ENCODE results near the gene KIF26B.

Gene KIF26B

GRCh38 chr1:245742896-245743295 is 588.1 kb downstream of the KIF26B start:
- no peaks in the 10 kb centered on the region for H3K36me3 ChIP-seq (ENCODE audit: control insufficient read depth, insufficient read depth, low read length)
- H3K9me3 ChIP-seq (ENCODE audit: control insufficient read depth, low read length), result no peaks in the 10 kb centered on the region
- no peak overlapping the region for H3K4me3 ChIP-seq (ENCODE audit: low read length)
- H3K4me1 ChIP-seq (ENCODE audit: control insufficient read depth, insufficient read depth, low read length), result no peaks in the 10 kb centered on the region
- H3K9ac ChIP-seq (ENCODE audit: low read length), result no peak overlapping the region
- H3K27me3 ChIP-seq (ENCODE audit: control insufficient read depth, insufficient read depth, low read length), result no peaks in the 10 kb centered on the region

- Histone ChIP-seq H3K4me1 (ENCODE audit: control insufficient read depth, insufficient read depth, low read length) (no peaks in the 10 kb centered on the region), H3K9me3 (ENCODE audit: control insufficient read depth, low read length) (no peaks in the 10 kb centered on the region), H3K9ac (ENCODE audit: low read length) (no peak overlapping the region)
Measured at GRCh38 chr1:245748240-245748639, 593.5 kb downstream of the KIF26B start.

GRCh38 chr1:245748646-245749045 is 593.9 kb downstream of the KIF26B start:
- H3K4me3 ChIP-seq (ENCODE audit: low read length), result no peak overlapping the region
- no peaks in the 10 kb centered on the region for H3K36me3 ChIP-seq (ENCODE audit: control insufficient read depth, insufficient read depth, low read length)
- H3K9me3 ChIP-seq (ENCODE audit: control insufficient read depth, low read length), result no peaks in the 10 kb centered on the region

More at GRCh38 chr1:245748240-245748639, 593.5 kb downstream of the KIF26B start:
- no peak overlapping the region for H3K4me3 ChIP-seq (ENCODE audit: low read length)
- no peaks in the 10 kb centered on the region for H3K27me3 ChIP-seq (ENCODE audit: control insufficient read depth, insufficient read depth, low read length)
- no peaks in the 10 kb centered on the region for H3K36me3 ChIP-seq (ENCODE audit: control insufficient read depth, insufficient read depth, low read length)

GRCh38 chr1:245749053-245749452 is 594.3 kb downstream of the KIF26B start:
- Histone ChIP-seq H3K9me3 (ENCODE audit: control insufficient read depth, low read length) (no peaks in the 10 kb centered on the region), H3K9ac (ENCODE audit: low read length) (no peak overlapping the region), H3K27me3 (ENCODE audit: control insufficient read depth, insufficient read depth, low read length) (no peaks in the 10 kb centered on the region), H3K4me1 (ENCODE audit: control insufficient read depth, insufficient read depth, low read length) (no peaks in the 10 kb centered on the region), H3K36me3 (ENCODE audit: control insufficient read depth, insufficient read depth, low read length) (no peaks in the 10 kb centered on the region), H3K4me3 (ENCODE audit: low read length) (no peak overlapping the region)

More at GRCh38 chr1:245748646-245749045, 593.9 kb downstream of the KIF26B start:
- Histone ChIP-seq H3K27me3 (ENCODE audit: control insufficient read depth, insufficient read depth, low read length) (no peaks in the 10 kb centered on the region), H3K9ac (ENCODE audit: low read length) (no peak overlapping the region), H3K4me1 (ENCODE audit: control insufficient read depth, insufficient read depth, low read length) (no peaks in the 10 kb centered on the region)

GRCh38 chr1:245750261-245750660 is 595.5 kb downstream of the KIF26B start:
- H3K4me3 ChIP-seq (ENCODE audit: low read length), result no peak overlapping the region
- no peak overlapping the region for H3K9ac ChIP-seq (ENCODE audit: low read length)
- no peaks in the 10 kb centered on the region for H3K9me3 ChIP-seq (ENCODE audit: control insufficient read depth, low read length)
- H3K36me3 ChIP-seq (ENCODE audit: control insufficient read depth, insufficient read depth, low read length), result no peaks in the 10 kb centered on the region
- no peaks in the 10 kb centered on the region for H3K27me3 ChIP-seq (ENCODE audit: control insufficient read depth, insufficient read depth, low read length)
- H3K4me1 ChIP-seq (ENCODE audit: control insufficient read depth, insufficient read depth, low read length), result no peaks in the 10 kb centered on the region

- H3K36me3 ChIP-seq (ENCODE audit: control insufficient read depth, insufficient read depth, low read length), result no peaks in the 10 kb centered on the region
Measured at GRCh38 chr1:245751116-245751515, 596.3 kb downstream of the KIF26B start.

GRCh38 chr1:245751726-245752470 is 597.1 kb downstream of the KIF26B start:
- no peaks in the 10 kb centered on the region for H3K9me3 ChIP-seq (ENCODE audit: control insufficient read depth, low read length)
- no peaks in the 10 kb centered on the region for H3K27me3 ChIP-seq (ENCODE audit: control insufficient read depth, insufficient read depth, low read length)
- no peak overlapping the region for H3K9ac ChIP-seq (ENCODE audit: low read length)
- H3K4me1 ChIP-seq (ENCODE audit: control insufficient read depth, insufficient read depth, low read length), result no peaks in the 10 kb centered on the region
- H3K36me3 ChIP-seq (ENCODE audit: control insufficient read depth, insufficient read depth, low read length), result no peaks in the 10 kb centered on the region
- H3K4me3 ChIP-seq (ENCODE audit: low read length), result no peak overlapping the region

More at GRCh38 chr1:245751116-245751515, 596.3 kb downstream of the KIF26B start:
- Histone ChIP-seq H3K9ac (ENCODE audit: low read length) (no peak overlapping the region), H3K4me1 (ENCODE audit: control insufficient read depth, insufficient read depth, low read length) (no peaks in the 10 kb centered on the region), H3K4me3 (ENCODE audit: low read length) (no peak overlapping the region), H3K9me3 (ENCODE audit: control insufficient read depth, low read length) (no peaks in the 10 kb centered on the region), H3K27me3 (ENCODE audit: control insufficient read depth, insufficient read depth, low read length) (no peaks in the 10 kb centered on the region)

- no peak overlapping the region for H3K9ac ChIP-seq (ENCODE audit: low read length)
- H3K4me3 ChIP-seq (ENCODE audit: low read length), result no peak overlapping the region
- no peaks in the 10 kb centered on the region for H3K4me1 ChIP-seq (ENCODE audit: control insufficient read depth, insufficient read depth, low read length)
- no peaks in the 10 kb centered on the region for H3K36me3 ChIP-seq (ENCODE audit: control insufficient read depth, insufficient read depth, low read length)
- H3K9me3 ChIP-seq (ENCODE audit: control insufficient read depth, low read length), result no peaks in the 10 kb centered on the region
- no peaks in the 10 kb centered on the region for H3K27me3 ChIP-seq (ENCODE audit: control insufficient read depth, insufficient read depth, low read length)
Measured at GRCh38 chr1:245752561-245752960, 597.8 kb downstream of the KIF26B start.

GRCh38 chr1:245753807-245754206 is 599.0 kb downstream of the KIF26B start:
- Histone ChIP-seq H3K4me1 (ENCODE audit: control insufficient read depth, insufficient read depth, low read length) (no peaks in the 10 kb centered on the region), H3K9ac (ENCODE audit: low read length) (no peak overlapping the region), H3K36me3 (ENCODE audit: control insufficient read depth, insufficient read depth, low read length) (no peaks in the 10 kb centered on the region), H3K4me3 (ENCODE audit: low read length) (no peak overlapping the region), H3K27me3 (ENCODE audit: control insufficient read depth, insufficient read depth, low read length) (no peaks in the 10 kb centered on the region), H3K9me3 (ENCODE audit: control insufficient read depth, low read length) (no peaks in the 10 kb centered on the region)

- H3K9ac ChIP-seq (ENCODE audit: low read length), result no peak overlapping the region
- H3K27me3 ChIP-seq (ENCODE audit: control insufficient read depth, insufficient read depth, low read length), result no peaks in the 10 kb centered on the region
- no peak overlapping the region for H3K4me3 ChIP-seq (ENCODE audit: low read length)
- no peaks in the 10 kb centered on the region for H3K36me3 ChIP-seq (ENCODE audit: control insufficient read depth, insufficient read depth, low read length)
- no peaks in the 10 kb centered on the region for H3K9me3 ChIP-seq (ENCODE audit: control insufficient read depth, low read length)
- H3K4me1 ChIP-seq (ENCODE audit: control insufficient read depth, insufficient read depth, low read length), result no peaks in the 10 kb centered on the region
Measured at GRCh38 chr1:245754463-245754961, 599.7 kb downstream of the KIF26B start.
